Caco-2 (cell line): ENCODE data around the gene AMBRA1. TPM values are rescaled to one million over a fixed set of nuclear protein-coding genes. Genes with fewer than 3 reads are reported as not detected.

Experiments used
- BruUV-seq: library from RNA; stranded (reverse); fragments of 400-500 nt; replicated peaks from 2 replicates; lab custom pipeline; 2021; lab: Mats Ljungman, UMichigan
- CTCF ChIA-PET: fragments of 300-600 bp; sonication (Branson Sonifier 250); formaldehyde crosslinking; loops from one replicate; lab custom pipeline; 2022; ENCODE audit warnings: antibody characterized with exemption; lab: Charles Lee
- POLR2A ChIA-PET: fragments of 300-600 bp; sonication (Branson Sonifier 250); formaldehyde crosslinking; loops from one replicate; lab custom pipeline; 2022; ENCODE audit warnings: antibody characterized with exemption; lab: Charles Lee
- DNase-seq, 2 experiments: peaks; one replicate each; pipeline versions ENCODE4 v3.0.0 to v3.0.0-alpha.2; 2020 to 2022
- H3K27me3 ChIP-seq: replicated peaks from 2 replicates; pipeline ENCODE4 v1.6.0; 2011; ENCODE audit warnings: low read length; ENCODE audit not compliant: control insufficient read depth, insufficient read depth
- H3K36me3 ChIP-seq: 2 replicates; pipeline ENCODE4 v1.5.1; 2011; ENCODE audit warnings: low read length; ENCODE audit not compliant: control insufficient read depth, insufficient read depth
- H3K4me1 ChIP-seq: fragments of 250-450 bp; sonication (Bioruptor Pico); 2 replicates; pipeline ENCODE4 v1.5.1; 2020; ENCODE audit warnings: mild to moderate bottlenecking
- H3K4me3 ChIP-seq: 2 replicates; pipeline ENCODE4 v1.5.1; 2011; ENCODE audit warnings: low read depth, mild to moderate bottlenecking, control low read depth, low read length
- H3K9me3 ChIP-seq: fragments of 250-450 bp; sonication (Bioruptor Pico); 2 replicates; pipeline ENCODE4 v1.5.1; 2020; ENCODE audit warnings: mild to moderate bottlenecking, moderate library complexity
- H3K27ac Mint-ChIP-seq: one replicate; pipeline ENCODE4 v1.8.0; 2022; ENCODE audit warnings: mixed read lengths; ENCODE audit not compliant: unreplicated experiment
- H3K27me3 Mint-ChIP-seq: one replicate; pipeline ENCODE4 v1.8.0; 2022; ENCODE audit warnings: mixed read lengths; ENCODE audit not compliant: insufficient read depth, unreplicated experiment
- H3K36me3 Mint-ChIP-seq: one replicate; pipeline ENCODE4 v1.8.0; 2022; ENCODE audit warnings: mild to moderate bottlenecking, mixed read lengths; ENCODE audit not compliant: insufficient read depth, unreplicated experiment
- H3K4me1 Mint-ChIP-seq: one replicate; pipeline ENCODE4 v1.8.0; 2022; ENCODE audit warnings: low read depth, mixed read lengths; ENCODE audit not compliant: unreplicated experiment
- H3K4me3 Mint-ChIP-seq: one replicate; pipeline ENCODE4 v1.8.0; 2022; ENCODE audit warnings: mild to moderate bottlenecking, moderate library complexity, mixed read lengths; ENCODE audit not compliant: unreplicated experiment
- H3K9me3 Mint-ChIP-seq: one replicate; pipeline ENCODE4 v1.8.0; 2022; ENCODE audit warnings: mixed read lengths; ENCODE audit not compliant: unreplicated experiment
- CTCF ChIP-seq, 2 experiments: fragments of 200-600 bp in 1 of 2; IDR thresholded peaks; 1 replicate in 1 of 2; 2 replicates in 1 of 2; pipeline versions ENCODE4 v1.5.1 to v1.8.0; 2011 to 2022; ENCODE audit warnings: antibody characterized with exemption in 1 of 2, control low read depth in 1 of 2, inconsistent platforms in 1 of 2, low read depth in 1 of 2, low read length in 1 of 2, mild to moderate bottlenecking in 1 of 2, moderate library complexity in 1 of 2; ENCODE audit not compliant: insufficient read depth in 1 of 2, severe bottlenecking in 1 of 2, unreplicated experiment in 1 of 2
- intact Hi-C: fragments of 100-400 bp; cut with micrococcal nuclease; formaldehyde crosslinking; loops from one replicate; pipeline ENCODE4 v1.10.0; 2022; ENCODE audit not compliant: unreplicated experiment
- total RNA-seq: library from RNA; stranded (reverse); gene quantifications from 2 replicates; pipeline ENCODE4 v1.2.3, GENCODE V29; 2022

The AMBRA1 gene
- total RNA-seq, 1 experiment from 2014 or later, result 48.1 TPM

- H3K36me3 Mint-ChIP-seq, result peaks cover 7% of the 10 kb centered on the region
- Histone ChIP-seq H3K4me3 (no peak overlapping the region), H3K9me3 (no peaks in the 10 kb centered on the region), H3K27me3 (no peaks in the 10 kb centered on the region), H3K4me1 (no peaks in the 10 kb centered on the region), H3K36me3 (no peaks in the 10 kb centered on the region)
- H3K27ac Mint-ChIP-seq, result no peak overlapping the region
- H3K4me3 Mint-ChIP-seq, result no peak overlapping the region
- intact Hi-C loops, result no loop called here
- TF ChIP-seq CTCF (IDR thresholded peaks at IDR 0.05; ENCODE audit: insufficient read depth in 1 of 2, low read depth in 1 of 2, low read length in 1 of 2, severe bottlenecking in 1 of 2, unreplicated experiment in 1 of 2), result no peak
- POLR2A ChIA-PET, result no interaction called here
- H3K27me3 Mint-ChIP-seq, result no peaks in the 10 kb centered on the region
- H3K4me1 Mint-ChIP-seq, result peaks cover 6% of the 10 kb centered on the region
- DNase-seq, result no peak
- no peaks in the 10 kb centered on the region for H3K9me3 Mint-ChIP-seq
- no TSS peak for BruUV-seq
- CTCF ChIA-PET, result interaction anchor here (0.5 to 1.1 kb wide), 3 partner anchors 20 to 146 kb away, joined by 3 to 4 read pairs (median 3); partner anchors contain the start of gene CHRM4
Measured at GRCh38 chr11:46450846-46451477, 142.9 kb downstream of the AMBRA1 start.

- no peaks in the 10 kb centered on the region for H3K27me3 ChIP-seq
- BruUV-seq, result no TSS peak
- intact Hi-C loops, result no loop called here
- DNase-seq, result no peak
- Mint-ChIP-seq H3K4me3 (no peak overlapping the region), H3K4me1 (no peaks in the 10 kb centered on the region), H3K27ac (no peak overlapping the region), H3K36me3 (peaks cover 17% of the 10 kb centered on the region), H3K9me3 (no peaks in the 10 kb centered on the region), H3K27me3 (no peaks in the 10 kb centered on the region)
- H3K36me3 ChIP-seq, result no peaks in the 10 kb centered on the region
- no peaks in the 10 kb centered on the region for H3K9me3 ChIP-seq
- TF ChIP-seq CTCF (IDR thresholded peaks at IDR 0.05; ENCODE audit: insufficient read depth in 1 of 2, low read depth in 1 of 2, low read length in 1 of 2, severe bottlenecking in 1 of 2, unreplicated experiment in 1 of 2), result no peak
- H3K4me3 ChIP-seq, result no peak overlapping the region
- ChIA-PET POLR2A (no interaction called here), CTCF (no interaction called here)
- H3K4me1 ChIP-seq, result no peaks in the 10 kb centered on the region
Measured at GRCh38 chr11:46447544-46447943, 146.3 kb downstream of the AMBRA1 start.

- intact Hi-C loops, result no loop called here
- Histone ChIP-seq H3K9me3 (no peaks in the 10 kb centered on the region), H3K36me3 (no peaks in the 10 kb centered on the region), H3K27me3 (no peaks in the 10 kb centered on the region), H3K4me3 (no peak overlapping the region), H3K4me1 (no peaks in the 10 kb centered on the region)
- CTCF ChIA-PET, result interaction anchor here (0.6 to 1.4 kb wide), 2 partner anchors 83 to 630 kb away, joined by 4 to 9 read pairs; no protein-coding TSS in a partner anchor
- Mint-ChIP-seq H3K9me3 (no peaks in the 10 kb centered on the region), H3K27ac (no peak overlapping the region), H3K27me3 (no peaks in the 10 kb centered on the region), H3K36me3 (peaks cover 31% of the 10 kb centered on the region), H3K4me1 (no peaks in the 10 kb centered on the region), H3K4me3 (no peak overlapping the region)
- TF ChIP-seq CTCF (IDR thresholded peaks at IDR 0.05; ENCODE audit: insufficient read depth in 1 of 2, low read depth in 1 of 2, low read length in 1 of 2, severe bottlenecking in 1 of 2, unreplicated experiment in 1 of 2), result no peak
- DNase-seq, result no peak
- POLR2A ChIA-PET, result no interaction called here
- no TSS peak for BruUV-seq
Measured at GRCh38 chr11:46445920-46446771, 147.7 kb downstream of the AMBRA1 start.
